ENCODE data around the gene RBM4. TPM values are rescaled to one million over a fixed set of nuclear protein-coding genes. Genes with fewer than 3 reads are reported as not detected.

Gene RBM4
- total and polyA plus RNA-seq, 2 of the 4 experiments (the other 2 are of a cell fraction): 165 to 198 TPM

- Histone ChIP-seq H3K23ac (ENCODE audit: low read depth, low read length) (peak overlapping the region; percentile 59; the same call in 1 of the 2 replicates), H3K4me2 (ENCODE audit: low read depth, low read length) (peak overlapping the region; percentile 88), H3K4me1 (ENCODE audit: control insufficient read depth, insufficient read depth, low read length) (peaks cover 17% of the 10 kb centered on the region), H2AFZ (replicated peaks; ENCODE audit: low read length, poor library complexity) (peak overlapping the region; percentile 87), H3K9ac (ENCODE audit: low read depth, low read length) (peak overlapping the region; percentile 64), H3K18ac (ENCODE audit: low read depth, low read length) (no peak overlapping the region), H2BK5ac (ENCODE audit: low read depth, low read length, poor library complexity, severe bottlenecking) (peak overlapping the region; percentile 21), H2BK120ac (ENCODE audit: low read depth, low read length) (no peak overlapping the region), H2BK15ac (ENCODE audit: low read depth, low read length) (no peak overlapping the region), H3K27me3 (ENCODE audit: control insufficient read depth, insufficient read depth, low read length) (no peaks in the 10 kb centered on the region), H2AK9ac (replicated peaks; ENCODE audit: low read depth, low read length, poor library complexity) (peak overlapping the region; percentile 90), H4K8ac (ENCODE audit: low read depth in 2 of 2, low read length in 2 of 2) (peak overlapping the region; percentile 56 to 89; a peak in 2 of 4 replicates), H4K20me1 (ENCODE audit: insufficient read depth, low read length) (peaks cover 74% of the 10 kb centered on the region), H3K79me1 (ENCODE audit: low read depth in 1 of 2, low read length in 2 of 2) (peaks cover 5 to 74% of the 10 kb centered on the region in 2 experiments; a peak in 2 of 4 replicates), H3K4me3 (ENCODE audit: insufficient read depth, low read depth, low read length) (peak overlapping the region; percentile 42), H3K36me3 (ENCODE audit: control insufficient read depth, insufficient read depth, low read length) (peaks cover 19% of the 10 kb centered on the region), H2AK5ac (ENCODE audit: low read depth, low read length) (0 out of 2 replicates have a peak overlapping the region, but pooled peaks have one; percentile 83), H2BK20ac (ENCODE audit: low read depth, low read length) (no peak overlapping the region), H3K9me1 (ENCODE audit: insufficient read depth, low read length) (0 out of 2 replicates have a peak, but pooled peaks cover 4% of the 10 kb centered on the region), H4K91ac (ENCODE audit: insufficient read depth, low read depth, low read length) (peak overlapping the region; percentile 83), H3K9me3 (ENCODE audit: control insufficient read depth, insufficient read depth, low read length) (no peaks in the 10 kb centered on the region), H3K27ac (ENCODE audit: insufficient read depth, low read length) (peak overlapping the region; percentile 66), H4K5ac (ENCODE audit: low read depth, low read length) (peak overlapping the region; percentile 71), H3K56ac (ENCODE audit: extremely low read depth, insufficient read depth, low read length) (no peak overlapping the region), H3K4ac (ENCODE audit: low read depth, low read length) (peak overlapping the region; percentile 91), H3K14ac (replicated peaks; ENCODE audit: low read depth, low read length) (peak overlapping the region; percentile 88; the same call in 1 of the 2 replicates)
- in situ Hi-C loops (cut with MboI; ENCODE audit: low sequenced_read_pairs): no loop called here
- POLR2A ChIA-PET (ENCODE audit: unreplicated experiment): interaction anchor here (0.9 to 2.3 kb wide), 3 partner anchors 18 to 20 kb away, joined by 4 to 11 read pairs (median 7); no protein-coding TSS in a partner anchor
- intact Hi-C loops (cut with micrococcal nuclease): loop anchor here (2.0 kb wide), 2 partner anchors 21 to 91 kb away; partner anchors contain the start of genes ACTN3, RBM14 and ZDHHC24
- BruUV-seq (replicated peaks): no TSS peak
- 0% methylated on average over 1 of the region's 12 CpGs; no CpG with 5 or more reads in 1 of the 2 experiments for WGBS, 2 experiments (ENCODE audit: extremely low coverage in 2 of 2, insufficient read length in 1 of 2)
- no peak for TF ChIP-seq RFX5 (IDR thresholded peaks at IDR 0.05; ENCODE audit: low read depth, low read length)
- TF ChIP-seq POLR2A (IDR thresholded peaks at IDR 0.05; ENCODE audit: low read depth, low read length): no peak
- TF ChIP-seq RCOR1 (IDR thresholded peaks at IDR 0.05; ENCODE audit: insufficient replicate concordance, low read length): no peak
- CTCF ChIA-PET: interaction anchor here (0.6 to 1.6 kb wide), 3 partner anchors 19 to 289 kb away, joined by 3 to 6 read pairs (median 5); partner anchors contain the start of genes CCDC87 and CCS
- DNase-seq: peak; percentile 46
- dilution Hi-C loops (cut with HindIII; ENCODE audit: low sequenced_read_pairs, unreplicated experiment): no loop called here
- peak; percentile 2 for ATAC-seq (ENCODE audit: low read depth)
Observed at GRCh38 chr11:66637557-66638176, 836 bp upstream of the RBM4 start.
